C4-2B (cell line): Measurements from ENCODE around the gene PIK3R3.

Source experiments
- ZFX ChIP-seq: fragments of 450-650 bp; IDR thresholded peaks from 2 replicates; pipeline ENCODE4 v1.6.1; 2017
- TF ChIP-seq, protein P1 (sequence below): fragments of 450-650 bp; conservative IDR thresholded peaks from 2 replicates; pipeline ENCODE4 v1.5.1; 2017; ENCODE audit warnings: mild to moderate bottlenecking

DNA sequence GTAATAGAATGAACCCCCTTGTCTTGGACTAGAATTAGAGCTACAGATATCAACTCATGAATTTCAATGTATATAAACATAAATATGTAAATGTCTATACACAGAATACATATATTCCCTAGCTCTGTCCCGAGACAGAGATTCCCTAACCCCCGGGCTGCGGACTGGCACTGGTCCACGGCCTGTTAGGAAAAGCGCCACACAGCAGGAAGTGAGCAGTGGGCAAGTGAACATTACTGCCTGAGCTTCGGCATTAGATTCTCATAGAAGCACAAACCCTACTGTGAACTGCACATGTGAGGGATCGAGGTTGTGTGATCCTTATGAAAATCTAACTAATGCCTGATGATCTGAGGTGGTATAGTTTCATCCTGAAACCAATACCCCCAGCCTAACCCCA is 51.2 kb downstream of the PIK3R3 start:
- TF ChIP-seq, protein P1, sequence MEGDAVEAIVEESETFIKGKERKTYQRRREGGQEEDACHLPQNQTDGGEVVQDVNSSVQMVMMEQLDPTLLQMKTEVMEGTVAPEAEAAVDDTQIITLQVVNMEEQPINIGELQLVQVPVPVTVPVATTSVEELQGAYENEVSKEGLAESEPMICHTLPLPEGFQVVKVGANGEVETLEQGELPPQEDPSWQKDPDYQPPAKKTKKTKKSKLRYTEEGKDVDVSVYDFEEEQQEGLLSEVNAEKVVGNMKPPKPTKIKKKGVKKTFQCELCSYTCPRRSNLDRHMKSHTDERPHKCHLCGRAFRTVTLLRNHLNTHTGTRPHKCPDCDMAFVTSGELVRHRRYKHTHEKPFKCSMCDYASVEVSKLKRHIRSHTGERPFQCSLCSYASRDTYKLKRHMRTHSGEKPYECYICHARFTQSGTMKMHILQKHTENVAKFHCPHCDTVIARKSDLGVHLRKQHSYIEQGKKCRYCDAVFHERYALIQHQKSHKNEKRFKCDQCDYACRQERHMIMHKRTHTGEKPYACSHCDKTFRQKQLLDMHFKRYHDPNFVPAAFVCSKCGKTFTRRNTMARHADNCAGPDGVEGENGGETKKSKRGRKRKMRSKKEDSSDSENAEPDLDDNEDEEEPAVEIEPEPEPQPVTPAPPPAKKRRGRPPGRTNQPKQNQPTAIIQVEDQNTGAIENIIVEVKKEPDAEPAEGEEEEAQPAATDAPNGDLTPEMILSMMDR, result no peak
- TF ChIP-seq ZFX, result no peak
